Dedifferentiated amniotic fluid mesenchymal stem cell (primary cell): ENCODE data around the gene TLR2.

Experiments
- DNase-seq: peaks from one replicate; pipeline ENCODE4 v3.0.0-alpha.2; 2016; ENCODE audit errors: extremely low spot score

TLR2 gene, protein sequence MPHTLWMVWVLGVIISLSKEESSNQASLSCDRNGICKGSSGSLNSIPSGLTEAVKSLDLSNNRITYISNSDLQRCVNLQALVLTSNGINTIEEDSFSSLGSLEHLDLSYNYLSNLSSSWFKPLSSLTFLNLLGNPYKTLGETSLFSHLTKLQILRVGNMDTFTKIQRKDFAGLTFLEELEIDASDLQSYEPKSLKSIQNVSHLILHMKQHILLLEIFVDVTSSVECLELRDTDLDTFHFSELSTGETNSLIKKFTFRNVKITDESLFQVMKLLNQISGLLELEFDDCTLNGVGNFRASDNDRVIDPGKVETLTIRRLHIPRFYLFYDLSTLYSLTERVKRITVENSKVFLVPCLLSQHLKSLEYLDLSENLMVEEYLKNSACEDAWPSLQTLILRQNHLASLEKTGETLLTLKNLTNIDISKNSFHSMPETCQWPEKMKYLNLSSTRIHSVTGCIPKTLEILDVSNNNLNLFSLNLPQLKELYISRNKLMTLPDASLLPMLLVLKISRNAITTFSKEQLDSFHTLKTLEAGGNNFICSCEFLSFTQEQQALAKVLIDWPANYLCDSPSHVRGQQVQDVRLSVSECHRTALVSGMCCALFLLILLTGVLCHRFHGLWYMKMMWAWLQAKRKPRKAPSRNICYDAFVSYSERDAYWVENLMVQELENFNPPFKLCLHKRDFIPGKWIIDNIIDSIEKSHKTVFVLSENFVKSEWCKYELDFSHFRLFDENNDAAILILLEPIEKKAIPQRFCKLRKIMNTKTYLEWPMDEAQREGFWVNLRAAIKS

DNA sequence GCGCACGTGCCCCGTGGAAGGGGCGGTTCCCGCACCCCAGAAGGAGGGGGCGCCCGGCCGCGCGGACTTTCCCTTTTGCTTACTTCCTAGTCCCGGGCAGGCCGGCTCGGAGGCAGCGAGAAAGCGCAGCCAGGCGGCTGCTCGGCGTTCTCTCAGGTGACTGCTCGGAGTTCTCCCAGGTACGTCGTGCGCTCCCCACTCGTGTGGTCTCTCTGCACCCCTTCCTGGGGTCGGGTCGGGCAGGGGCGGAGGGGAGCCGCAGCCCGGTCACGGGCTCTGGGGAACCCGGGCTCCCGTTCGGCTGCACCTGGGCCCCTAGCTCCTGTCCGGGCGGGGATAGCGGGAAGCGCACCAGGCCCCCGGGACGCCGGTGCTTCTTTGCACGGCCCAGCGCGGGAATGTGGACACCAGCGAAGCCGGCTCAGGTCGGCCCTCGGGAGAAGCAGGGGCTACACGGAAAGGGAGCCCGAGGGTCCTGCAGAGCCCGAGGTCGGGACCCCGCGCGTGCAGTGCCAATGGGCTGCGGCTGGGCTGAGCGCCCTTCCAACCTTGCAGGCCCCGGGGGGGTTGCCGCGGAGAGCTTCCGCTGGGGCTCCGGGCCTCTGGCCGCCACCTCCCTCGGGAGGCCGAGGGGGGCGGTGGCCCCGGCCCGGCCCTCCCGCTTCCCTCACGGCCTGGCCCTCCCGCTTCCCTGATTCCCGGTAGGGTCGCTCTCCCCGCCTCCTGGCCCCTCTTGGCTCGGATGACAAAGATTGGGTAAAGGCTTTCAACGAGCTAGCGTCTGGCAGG, at the start of gene TLR2:
TSS of gene TLR2 (plus strand) at position 99 of the 789 bp plus-strand sequence. CDS start 18,628 bp downstream, outside the sequence.
- no peak for DNase-seq

DNA sequence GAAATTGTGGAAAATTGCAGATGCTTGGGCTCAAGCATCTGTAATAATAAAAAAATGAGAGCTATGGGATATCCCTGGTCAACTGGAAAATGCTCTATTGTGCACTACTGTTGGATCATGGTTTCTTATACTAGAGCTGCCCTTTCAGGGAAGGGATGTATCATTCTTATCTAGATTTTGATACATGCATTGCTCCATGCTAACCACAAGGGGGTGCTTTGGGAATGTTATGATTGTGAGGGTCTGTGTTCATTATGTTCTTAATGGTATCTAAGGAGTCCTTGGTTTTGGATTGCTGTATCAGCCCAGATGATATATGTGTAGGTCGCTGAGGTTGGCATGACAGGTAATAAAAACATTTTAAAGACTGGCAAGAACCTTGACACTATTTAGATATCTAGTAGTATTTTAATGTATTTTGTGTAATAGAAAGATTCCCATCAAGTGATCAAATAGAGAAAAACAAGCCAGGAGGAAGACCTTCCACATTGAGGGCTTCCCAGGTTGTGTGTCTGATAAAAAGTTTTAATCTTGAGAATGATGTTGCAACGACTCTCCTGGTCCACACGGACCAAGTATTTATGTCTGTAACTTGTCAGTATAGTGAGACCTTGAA, 49.2 kb upstream of the TLR2 start:
- peak; percentile 27 for DNase-seq

DNA sequence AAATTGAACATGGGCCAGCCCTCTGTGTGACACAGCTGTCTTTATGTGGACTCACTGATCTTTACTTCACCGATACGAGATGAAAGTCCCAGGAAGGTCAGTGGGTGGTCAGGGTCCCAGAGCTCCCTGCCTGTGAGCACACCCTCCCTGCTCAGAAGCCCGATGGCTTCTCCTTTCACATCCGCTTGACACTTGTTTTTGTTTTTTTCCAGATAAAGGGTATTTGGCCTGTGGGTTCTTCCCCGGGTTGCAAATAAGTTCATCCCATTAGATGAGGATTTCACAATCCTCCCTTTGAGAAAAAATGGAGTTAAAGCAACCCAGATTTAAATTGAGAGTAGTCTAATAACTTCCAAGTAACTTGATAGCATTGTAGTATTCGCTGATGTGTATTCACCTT, 48.2 kb upstream of the TLR2 start:
- DNase-seq, result no peak

DNA sequence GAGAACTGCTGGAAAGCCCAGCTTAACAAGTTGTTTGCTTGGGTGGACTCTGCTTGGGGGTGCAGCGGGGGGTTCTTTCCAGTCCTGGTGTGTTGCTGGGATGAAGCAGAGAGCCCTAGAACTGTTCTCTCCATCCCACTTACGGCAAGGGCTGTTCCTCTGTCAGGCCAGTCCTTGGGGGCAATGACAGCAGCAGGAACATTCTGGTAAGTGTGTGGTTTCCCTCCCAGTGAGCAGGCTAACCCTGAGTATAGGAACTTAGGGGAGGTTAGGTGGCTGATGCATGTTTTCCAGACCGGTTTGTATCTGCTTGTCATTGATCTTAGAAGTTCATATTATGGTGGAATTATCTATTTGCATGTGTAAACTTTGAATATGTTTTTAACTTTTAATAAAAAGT, 46.9 kb upstream of the TLR2 start:
- no peak for DNase-seq

DNA sequence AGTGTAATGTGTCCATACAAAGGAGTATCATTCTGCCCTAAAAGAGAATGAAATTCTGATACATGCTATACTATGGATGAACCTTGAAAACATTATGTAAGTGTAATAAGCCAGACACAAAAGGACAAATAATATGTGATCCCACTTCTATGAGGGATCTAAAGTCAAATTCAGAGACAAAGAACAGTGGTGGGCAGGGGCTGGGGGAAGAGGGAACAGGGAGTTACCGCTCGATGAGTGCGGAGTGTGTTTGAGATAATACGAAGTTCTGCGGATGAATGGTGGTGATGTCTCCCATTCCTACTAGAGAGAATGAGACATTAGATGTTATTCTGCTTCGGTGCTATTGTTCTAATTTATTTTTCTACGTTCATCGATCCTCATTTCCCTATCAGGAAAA, 46.1 kb upstream of the TLR2 start:
- no peak for DNase-seq

DNA sequence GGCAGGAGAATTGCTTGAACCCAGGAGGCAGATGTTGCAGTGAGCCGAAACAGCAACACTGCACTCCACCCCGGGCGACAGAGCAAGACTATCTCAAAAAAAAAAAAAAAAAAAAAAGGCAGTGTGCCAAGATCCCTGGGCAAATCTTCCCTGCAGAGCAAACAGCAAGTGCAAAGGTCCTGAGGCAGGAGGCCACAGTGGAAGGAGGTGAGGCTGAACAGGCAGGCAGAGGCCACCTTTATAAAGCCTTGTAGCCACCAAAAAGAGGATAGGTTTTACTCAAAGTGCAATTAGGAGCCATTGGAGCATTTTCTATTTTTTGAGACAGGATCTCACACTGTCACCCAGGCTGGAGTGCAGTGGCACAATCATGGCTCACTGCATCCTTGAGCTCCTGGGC, 45.1 kb upstream of the TLR2 start:
- DNase-seq, result no peak

DNA sequence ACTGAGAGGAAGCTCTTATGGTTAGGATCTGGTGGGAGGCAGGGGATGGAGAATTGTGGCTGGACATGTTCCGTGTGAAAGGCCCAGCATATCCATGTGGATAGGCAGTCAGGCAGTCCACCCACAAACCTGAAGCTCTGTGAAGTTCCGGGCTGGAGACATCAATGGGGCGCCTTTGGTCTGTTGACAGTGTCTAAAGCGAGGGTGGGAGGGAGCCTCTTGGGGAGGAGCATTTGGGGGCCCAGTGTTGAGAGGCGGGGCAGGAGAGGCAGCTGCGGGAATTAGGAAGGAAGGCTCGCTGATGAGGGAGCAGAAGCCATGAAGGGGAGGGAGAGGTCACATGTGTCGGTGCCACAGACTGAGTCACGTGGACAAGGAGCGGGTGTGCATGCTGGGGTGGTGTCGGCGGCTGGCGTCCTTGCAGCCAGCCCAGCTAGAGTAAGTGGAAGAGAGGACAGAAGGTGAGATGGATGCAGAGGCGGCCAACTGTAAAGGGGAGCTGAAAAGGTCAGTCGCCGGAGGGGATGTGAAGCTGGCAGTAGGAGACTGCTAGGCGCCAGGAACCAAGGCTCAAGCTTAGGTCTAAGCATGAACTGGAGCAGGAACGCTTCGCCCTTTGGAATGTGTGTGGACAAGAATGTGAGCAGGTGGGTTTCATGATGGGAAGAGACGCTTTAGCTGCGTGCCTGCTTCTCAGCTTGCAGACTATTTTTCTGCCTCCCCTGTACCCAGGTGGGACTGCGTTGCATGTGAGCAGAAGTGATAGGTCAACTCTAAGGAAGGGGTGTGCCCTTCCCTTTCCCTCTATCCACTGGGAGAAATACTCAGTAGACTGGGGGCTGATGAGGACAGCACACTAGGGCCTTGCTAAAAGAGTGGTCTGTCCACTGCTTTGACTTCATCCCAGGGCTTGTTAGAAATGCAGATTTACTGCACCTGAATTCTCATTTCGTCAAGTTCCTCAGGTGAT, 44.0 kb upstream of the TLR2 start:
- DNase-seq, result no peak

DNA sequence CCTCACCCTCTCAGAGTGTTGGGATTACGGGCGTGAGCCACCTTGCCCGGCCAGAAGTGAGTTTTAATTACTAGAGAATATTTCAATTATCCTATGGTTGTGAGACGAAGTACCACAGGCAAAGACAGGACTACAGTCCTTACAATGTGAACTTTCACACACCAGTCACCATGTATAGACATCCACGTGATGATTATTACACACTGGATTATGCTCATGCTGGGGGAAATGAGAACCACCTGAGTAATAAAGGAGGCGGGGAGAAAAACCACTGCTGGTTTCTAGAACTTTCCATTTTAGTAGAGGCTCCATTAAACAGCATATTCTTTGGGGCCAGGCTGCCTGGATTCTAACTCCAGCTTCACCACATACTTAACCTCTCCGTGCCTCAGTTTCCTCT, 42.5 kb upstream of the TLR2 start:
- no peak for DNase-seq

DNA sequence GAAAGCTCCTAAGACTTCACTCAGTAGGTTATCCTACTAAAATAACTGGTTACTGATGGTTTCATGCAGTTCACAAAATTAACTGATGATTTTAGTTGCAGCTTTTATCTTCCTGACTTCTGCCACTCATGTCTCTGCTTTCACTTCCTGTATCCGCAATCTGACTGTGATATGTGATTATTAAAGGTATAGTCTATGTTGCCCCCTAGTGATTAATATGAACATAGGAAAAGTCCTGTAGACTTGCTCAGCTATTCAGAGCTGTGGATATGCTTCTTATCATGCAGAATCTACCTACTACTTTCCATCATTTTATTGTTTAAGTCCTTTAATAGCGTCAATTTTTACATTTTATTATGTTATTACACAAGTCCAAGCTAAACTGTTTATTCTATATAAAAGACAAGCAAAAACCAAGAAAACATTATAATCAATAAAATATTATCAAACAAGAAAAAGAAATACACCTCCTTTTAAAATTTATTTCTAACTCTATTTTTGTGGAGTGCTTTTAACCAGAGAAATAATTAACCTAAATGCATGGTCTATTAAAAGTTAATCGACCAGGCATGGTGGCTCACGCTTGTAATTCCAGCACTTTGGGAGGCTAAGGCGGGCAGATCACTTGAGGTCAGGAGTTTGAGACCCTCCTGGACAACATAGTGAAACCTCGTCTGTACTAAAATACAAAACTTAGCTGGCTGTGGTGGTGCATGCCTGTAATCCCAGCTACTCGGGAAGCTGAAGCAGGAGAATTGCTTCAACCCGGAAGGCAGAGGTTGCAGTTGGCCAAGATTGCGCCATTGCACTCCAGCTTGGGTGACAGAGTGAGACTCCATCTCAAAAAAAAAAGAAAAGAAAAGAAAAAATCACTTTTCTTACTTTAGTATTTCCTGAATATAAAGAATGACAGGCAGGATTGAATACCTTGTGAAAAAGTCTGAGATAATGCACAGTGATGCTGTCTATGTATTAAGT, 40.4 kb upstream of the TLR2 start:
- DNase-seq, result no peak

DNA sequence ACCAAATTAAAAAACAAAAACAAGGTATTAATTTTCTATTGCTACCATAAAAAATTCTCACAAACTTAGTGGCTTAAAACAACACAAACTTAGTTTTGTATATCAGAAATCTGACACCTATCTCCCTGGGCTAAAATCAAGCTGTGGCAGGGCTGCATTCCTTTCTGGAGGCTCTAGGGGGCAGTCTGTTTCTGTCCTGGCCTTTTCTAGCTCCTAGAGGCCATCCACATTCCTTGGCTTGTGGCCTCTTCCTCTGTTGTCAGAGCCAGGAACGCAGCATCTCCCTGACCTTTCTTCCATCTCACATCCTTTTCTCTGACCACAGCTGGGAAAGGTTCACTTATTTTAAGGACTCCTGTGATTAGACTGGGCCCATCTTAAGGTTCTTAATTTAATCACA, 38.9 kb upstream of the TLR2 start:
- DNase-seq, result no peak

DNA sequence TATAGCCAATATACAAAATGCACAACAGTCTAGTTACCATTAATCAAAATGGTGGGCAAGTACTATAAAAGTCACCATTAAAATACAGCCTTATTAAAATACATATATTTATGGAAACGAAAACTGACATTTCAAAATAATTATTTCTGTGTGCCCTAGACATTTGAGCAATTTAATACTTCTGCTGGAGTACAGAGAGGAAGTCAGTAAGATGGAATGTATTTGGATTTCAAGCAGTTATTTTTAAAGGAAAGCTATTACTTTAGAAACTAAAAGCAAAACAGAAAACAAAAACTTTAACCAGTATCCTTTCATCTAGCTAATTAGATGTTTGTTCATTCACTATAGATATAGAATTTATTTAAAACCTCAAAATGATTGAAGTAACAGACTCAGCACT, 37.8 kb upstream of the TLR2 start:
- peak; percentile 39 for DNase-seq

DNA sequence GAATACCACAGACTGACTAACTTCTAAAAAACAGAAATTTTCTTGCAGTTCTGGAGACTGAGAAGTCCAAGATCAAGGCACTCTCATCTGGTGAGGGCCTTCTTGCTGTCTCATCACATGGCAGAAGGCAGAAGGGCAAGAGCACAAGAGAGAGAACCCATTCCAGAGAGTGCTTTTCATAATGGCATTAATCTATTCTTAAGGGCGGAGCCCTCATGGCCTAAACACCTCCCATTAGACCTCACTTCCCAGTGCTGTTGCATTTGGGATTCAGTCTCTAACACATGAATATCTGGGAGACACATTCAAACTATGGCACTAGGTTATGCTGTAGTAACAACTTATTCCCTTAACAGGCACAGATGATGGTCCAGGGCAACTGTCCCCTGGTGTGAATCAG, 37.1 kb upstream of the TLR2 start:
- no peak for DNase-seq

DNA sequence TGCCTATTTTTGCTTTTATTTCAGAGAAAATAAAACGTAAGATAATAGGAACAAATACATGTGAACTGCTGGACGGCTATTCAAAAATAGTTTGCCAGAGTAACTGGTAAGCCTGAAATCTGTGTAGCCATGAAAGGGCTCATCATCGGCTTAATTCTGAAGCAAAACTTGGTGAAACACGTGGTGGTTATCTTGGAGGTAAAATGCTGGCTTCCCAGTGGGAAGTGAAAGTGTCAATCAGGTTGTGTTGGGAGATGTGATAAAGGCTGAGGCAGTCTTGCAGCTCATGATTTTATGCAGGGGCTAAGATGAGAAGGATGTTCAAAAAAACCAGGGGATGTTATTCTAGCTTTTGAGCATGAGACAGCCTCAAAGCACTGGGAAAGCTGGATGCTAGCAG, 36.1 kb upstream of the TLR2 start:
- DNase-seq, result no peak

DNA sequence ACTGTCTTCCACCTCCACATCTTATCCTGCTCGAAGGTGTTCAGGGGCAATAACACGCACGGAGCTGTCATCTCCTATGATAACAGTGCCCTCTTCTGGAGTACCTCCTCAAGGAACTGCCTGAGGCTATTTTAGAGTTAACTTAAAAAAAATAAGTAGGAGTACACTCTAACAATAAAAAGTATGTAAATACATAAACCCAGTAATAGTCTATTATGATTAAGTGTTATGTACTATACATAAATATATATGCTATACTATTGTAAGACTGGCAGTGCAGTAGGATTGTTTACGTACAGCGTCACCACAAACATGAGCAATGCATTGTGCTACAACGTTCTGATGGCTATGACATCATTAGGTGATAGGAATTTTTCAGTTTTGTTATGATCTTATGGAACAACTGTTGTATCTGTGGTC, 34.5 kb upstream of the TLR2 start:
- DNase-seq, result no peak

DNA sequence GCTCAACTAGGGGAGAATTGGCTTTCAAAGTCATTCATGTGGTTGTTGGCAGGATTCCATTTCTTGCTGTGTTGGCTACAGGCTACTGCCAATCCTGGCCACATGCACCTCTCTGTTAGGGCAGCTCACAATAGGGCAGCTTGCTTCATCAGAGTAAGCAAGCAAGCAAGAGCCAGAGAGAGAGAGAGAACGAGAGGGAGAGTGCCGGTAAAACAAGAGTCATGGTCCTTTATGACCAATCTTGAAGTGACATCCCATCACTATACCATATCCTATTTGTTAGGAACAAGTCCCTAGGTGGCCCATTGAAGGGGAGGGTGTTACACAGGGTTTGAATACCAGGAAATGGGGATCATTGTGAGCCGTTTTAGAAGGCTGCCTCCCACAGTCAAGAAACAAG, 33.0 kb upstream of the TLR2 start:
- DNase-seq, result no peak

DNA sequence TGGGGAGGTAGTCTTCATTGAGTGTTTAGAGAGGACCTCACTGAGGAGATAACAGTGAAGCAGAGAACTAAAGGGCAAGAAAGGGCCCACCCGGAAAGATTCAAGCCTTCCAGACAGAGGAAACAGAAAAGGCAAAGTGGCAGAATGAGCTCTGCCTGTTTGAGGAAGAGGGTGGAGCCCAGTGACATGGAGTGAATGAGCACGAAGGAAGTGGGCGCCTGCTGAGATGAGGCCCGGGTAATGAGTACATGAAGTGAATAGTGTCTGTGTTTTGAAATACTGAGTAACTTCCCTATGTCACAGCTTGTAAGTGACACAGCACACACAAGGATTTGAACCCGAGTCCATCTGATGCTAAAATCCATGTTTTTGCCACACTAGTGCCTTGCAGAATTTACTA, 32.5 kb upstream of the TLR2 start:
- no peak for DNase-seq

DNA sequence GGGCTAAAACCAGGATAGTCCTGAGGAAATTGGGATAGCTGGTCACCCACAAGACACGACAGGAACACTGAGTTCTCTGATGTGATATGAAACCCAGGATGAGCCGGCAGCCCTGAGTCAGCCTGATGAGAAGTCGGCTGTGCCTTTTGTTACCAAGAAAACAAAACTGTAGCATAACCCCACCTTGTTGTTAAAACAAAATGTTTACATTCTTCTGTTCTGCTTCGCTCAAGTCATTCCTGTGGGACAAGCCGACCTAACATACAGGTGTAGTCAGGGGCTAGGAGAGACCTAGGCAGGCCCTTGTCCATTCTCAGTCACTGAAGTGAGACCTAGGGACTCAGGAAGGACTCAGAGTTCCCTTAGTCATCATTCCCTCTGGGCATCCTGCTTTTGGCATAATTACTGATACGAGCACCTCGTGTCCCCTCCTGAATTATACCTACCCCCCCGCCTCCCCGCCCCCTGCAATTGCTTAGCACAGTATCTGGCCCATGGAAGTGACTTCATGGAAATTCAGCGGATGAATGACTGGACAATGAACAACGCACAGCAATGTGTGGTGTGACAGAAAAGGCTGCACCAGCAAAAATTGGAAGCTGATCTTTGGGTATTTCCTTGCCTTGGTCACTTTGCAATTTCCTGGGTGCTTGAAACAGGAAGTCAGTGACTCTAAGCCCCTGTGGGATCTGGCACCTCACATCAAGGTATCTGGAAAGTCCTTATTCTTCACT, 31.9 kb upstream of the TLR2 start:
- no peak for DNase-seq

DNA sequence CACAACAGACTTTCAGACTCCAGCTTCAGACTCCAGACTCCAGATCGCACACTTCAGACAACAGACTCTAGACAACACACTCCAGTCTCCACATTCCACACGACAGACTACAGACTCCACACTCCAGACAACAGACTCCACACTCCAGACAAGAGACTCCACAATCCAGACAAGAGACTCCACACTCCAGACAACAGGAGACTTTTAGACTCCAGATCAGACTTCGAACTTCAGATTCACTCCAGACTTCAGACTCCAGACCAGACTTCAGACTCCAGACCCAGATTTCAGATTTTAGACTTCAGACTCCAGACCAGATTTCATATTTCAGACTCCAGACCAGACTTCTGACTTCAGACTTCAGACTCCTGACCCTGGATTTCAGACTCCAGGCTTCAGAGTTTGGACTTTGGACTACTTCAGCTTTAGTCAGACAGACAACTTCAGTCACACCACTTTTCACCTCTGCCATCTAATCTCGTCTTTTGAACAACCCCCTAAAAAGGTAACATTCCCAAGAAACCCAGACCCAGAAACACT, 29.0 kb upstream of the TLR2 start:
- DNase-seq, result no peak

DNA sequence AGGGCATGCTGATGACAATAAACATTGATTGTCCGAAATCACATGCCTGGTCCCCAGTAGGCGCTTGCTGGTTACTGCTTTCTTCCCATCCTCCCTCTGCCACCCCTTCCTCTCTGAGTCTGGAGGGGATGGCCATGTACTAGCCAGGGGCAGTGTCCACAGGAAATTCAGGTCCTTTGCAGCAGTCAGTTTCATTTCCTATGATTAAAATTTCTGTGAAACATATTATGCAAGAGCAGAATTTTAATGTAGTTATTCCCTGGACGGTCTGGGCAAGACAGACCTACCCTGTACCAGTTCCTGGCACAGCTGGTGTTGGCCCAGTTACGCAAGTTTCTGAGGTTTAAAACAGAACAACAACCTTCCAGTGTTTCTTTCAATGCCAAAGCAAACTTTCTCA, 28.2 kb upstream of the TLR2 start:
- DNase-seq, result no peak
